ENCODE results near the gene HDAC9. TPM values are rescaled to one million over a fixed set of nuclear protein-coding genes. Genes with fewer than 3 reads are reported as not detected.

Gene HDAC9
- total and polyA plus RNA-seq, 2 of the 13 experiments (the other 11 are each of a cell fraction or from before 2014, with no cell fraction given) = 0.05 to 0.07 TPM

DNA sequence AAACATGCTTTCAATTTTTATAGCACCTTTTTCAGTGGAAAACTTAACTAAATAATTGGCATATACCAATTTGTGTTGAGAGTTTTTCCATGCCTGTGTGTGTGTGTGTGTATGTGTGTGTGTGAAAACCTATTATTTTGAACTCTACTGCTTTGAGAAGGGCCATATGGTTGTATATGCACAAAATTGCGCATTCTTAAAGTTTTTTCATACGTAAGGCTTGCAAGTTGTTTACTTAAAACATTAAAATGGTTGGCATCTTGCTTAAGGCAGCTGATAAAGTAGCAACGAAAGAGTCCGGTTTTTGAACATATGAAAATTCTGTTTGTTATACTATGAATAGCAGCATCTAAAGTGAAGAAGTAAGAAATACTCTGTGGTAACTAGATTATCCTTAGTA, 84.1 kb downstream of the HDAC9 start (continued):
- no peak for TF ChIP-seq ASH2L (IDR thresholded peaks at IDR 0.05; ENCODE audit: insufficient read length, low read depth, low read length)

DNA sequence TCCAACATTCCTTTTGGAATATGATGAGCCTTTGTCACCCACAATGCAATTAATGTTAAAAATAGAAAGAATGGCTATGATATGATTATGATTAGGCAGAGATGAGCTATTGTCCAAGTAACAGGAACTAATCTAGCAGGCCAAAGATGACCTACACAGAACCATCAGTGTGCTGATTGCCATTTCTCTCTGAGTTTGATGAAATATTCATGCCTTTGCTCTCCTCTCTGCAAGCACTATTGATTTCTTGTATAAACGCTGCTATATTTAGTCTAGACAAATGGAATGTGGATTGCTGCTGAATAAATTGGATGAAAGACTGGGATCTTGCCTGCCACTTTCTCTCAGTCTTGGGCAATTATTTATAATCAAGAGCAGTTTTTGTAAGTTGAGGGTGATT, 85.4 kb downstream of the HDAC9 start:
- POLR2A ChIA-PET = no interaction called here

More for the DNA sequence above, 85.4 kb downstream of the HDAC9 start:
- Histone ChIP-seq H3K36me3 (replicated peaks in 1 of 2; ENCODE audit: control insufficient read depth in 1 of 2, insufficient read depth in 2 of 2, low read length in 2 of 2) (no peaks in the 10 kb centered on the region), H3K9ac (ENCODE audit: insufficient read depth, low read depth, low read length) (no peak overlapping the region), H3K4me3 (replicated peaks in 1 of 3; ENCODE audit: insufficient read depth in 1 of 3, low read depth in 2 of 3, low read length in 3 of 3) (no peak overlapping the region), H2AFZ (ENCODE audit: low read length) (no peak overlapping the region), H3K27me3 (ENCODE audit: control insufficient read depth in 1 of 2, insufficient read depth in 2 of 2, low read length in 2 of 2) (no peaks in the 10 kb centered on the region; a peak in 1 of 5 replicates), H3K79me2 (ENCODE audit: insufficient read depth, low read length) (no peaks in the 10 kb centered on the region), H3K9me3 (ENCODE audit: low read length) (no peaks in the 10 kb centered on the region), H3K4me1 (ENCODE audit: insufficient read depth, low read length) (no peaks in the 10 kb centered on the region), H4K20me1 (ENCODE audit: insufficient read depth, low read length) (no peaks in the 10 kb centered on the region), H3K27ac (ENCODE audit: extremely low read length, insufficient read depth, low read length) (no peak overlapping the region), H3K4me2 (ENCODE audit: low read depth, low read length) (no peak overlapping the region)
- no peak for FAIRE-seq
- no TSS peak for BruUV-seq (replicated peaks)
- in situ Hi-C loops (cut with HindIII; ENCODE audit: extremely low pct_ligation_motif_present, low pct_unique_long_range_greater_than_20kb) = no loop called here
- intact Hi-C loops (cut with micrococcal nuclease; ENCODE audit: unreplicated experiment) = no loop called here
- 0% methylated on average over 1 of the region's 1 CpG for WGBS (ENCODE audit: low lambda C conversion rate)
- no peak for TF ChIP-seq HDAC6 (IDR thresholded peaks at IDR 0.05; ENCODE audit: low read depth, low read length)
- no peak for TF ChIP-seq POLR2AphosphoS5 (IDR thresholded peaks at IDR 0.05; ENCODE audit: low read depth, low read length)
- no peak for TF ChIP-seq MZF1 (CRISPR knock-in tag; IDR thresholded peaks at IDR 0.05; ENCODE audit: borderline replicate concordance)
- no peak for TF ChIP-seq ZNF879 (CRISPR knock-in tag; IDR thresholded peaks at IDR 0.05)
- TF ChIP-seq, protein P1, sequence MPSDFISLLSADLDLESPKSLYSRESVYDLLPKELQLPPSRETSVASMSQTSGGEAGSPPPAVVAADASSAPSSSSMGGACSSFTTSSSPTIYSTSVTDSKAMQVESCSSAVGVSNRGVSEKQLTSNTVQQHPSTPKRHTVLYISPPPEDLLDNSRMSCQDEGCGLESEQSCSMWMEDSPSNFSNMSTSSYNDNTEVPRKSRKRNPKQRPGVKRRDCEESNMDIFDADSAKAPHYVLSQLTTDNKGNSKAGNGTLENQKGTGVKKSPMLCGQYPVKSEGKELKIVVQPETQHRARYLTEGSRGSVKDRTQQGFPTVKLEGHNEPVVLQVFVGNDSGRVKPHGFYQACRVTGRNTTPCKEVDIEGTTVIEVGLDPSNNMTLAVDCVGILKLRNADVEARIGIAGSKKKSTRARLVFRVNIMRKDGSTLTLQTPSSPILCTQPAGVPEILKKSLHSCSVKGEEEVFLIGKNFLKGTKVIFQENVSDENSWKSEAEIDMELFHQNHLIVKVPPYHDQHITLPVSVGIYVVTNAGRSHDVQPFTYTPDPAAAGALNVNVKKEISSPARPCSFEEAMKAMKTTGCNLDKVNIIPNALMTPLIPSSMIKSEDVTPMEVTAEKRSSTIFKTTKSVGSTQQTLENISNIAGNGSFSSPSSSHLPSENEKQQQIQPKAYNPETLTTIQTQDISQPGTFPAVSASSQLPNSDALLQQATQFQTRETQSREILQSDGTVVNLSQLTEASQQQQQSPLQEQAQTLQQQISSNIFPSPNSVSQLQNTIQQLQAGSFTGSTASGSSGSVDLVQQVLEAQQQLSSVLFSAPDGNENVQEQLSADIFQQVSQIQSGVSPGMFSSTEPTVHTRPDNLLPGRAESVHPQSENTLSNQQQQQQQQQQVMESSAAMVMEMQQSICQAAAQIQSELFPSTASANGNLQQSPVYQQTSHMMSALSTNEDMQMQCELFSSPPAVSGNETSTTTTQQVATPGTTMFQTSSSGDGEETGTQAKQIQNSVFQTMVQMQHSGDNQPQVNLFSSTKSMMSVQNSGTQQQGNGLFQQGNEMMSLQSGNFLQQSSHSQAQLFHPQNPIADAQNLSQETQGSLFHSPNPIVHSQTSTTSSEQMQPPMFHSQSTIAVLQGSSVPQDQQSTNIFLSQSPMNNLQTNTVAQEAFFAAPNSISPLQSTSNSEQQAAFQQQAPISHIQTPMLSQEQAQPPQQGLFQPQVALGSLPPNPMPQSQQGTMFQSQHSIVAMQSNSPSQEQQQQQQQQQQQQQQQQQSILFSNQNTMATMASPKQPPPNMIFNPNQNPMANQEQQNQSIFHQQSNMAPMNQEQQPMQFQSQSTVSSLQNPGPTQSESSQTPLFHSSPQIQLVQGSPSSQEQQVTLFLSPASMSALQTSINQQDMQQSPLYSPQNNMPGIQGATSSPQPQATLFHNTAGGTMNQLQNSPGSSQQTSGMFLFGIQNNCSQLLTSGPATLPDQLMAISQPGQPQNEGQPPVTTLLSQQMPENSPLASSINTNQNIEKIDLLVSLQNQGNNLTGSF (CRISPR knock-in tag; IDR thresholded peaks at IDR 0.05) = no peak
- no peak for TF ChIP-seq ZNF260 (CRISPR knock-in tag; IDR thresholded peaks at IDR 0.05; ENCODE audit: borderline replicate concordance, low read depth)
- TF ChIP-seq AGO1 (IDR thresholded peaks at IDR 0.05; ENCODE audit: low read depth, low read length, poor library complexity, severe bottlenecking) = no peak
- no peak for TF ChIP-seq ZNF547 (CRISPR knock-in tag; IDR thresholded peaks at IDR 0.05)
- no peak for TF ChIP-seq PRPF4 (IDR thresholded peaks at IDR 0.05; ENCODE audit: low read depth, low read length, poor library complexity, severe bottlenecking)
- no peak for TF ChIP-seq FLYWCH1 (CRISPR knock-in tag; IDR thresholded peaks at IDR 0.05)
- DNase-seq (ENCODE audit: low spot score) = no peak
- CTCF ChIA-PET (ENCODE audit: low intra/inter-chr PET ratio, low total read pairs) = no interaction called here
- ATAC-seq = no peak
